K562 (cell line): ENCODE measurements around the gene SESN3. TPM values are rescaled to one million over a fixed set of nuclear protein-coding genes. Genes with fewer than 3 reads are reported as not detected.

Source experiments
- CXXC5 ChIP-seq: fragments of 250-450 bp; sonication (Bioruptor Pico); IDR thresholded peaks from 2 replicates; pipeline ENCODE4 v1.8.0; 2022; ENCODE audit warnings: inconsistent platforms, mild to moderate bottlenecking, moderate library complexity
- GTF3C2 ChIP-seq: IDR thresholded peaks from 3 replicates; pipeline ENCODE4 v1.6.1; 2011; ENCODE audit warnings: borderline replicate concordance, mild to moderate bottlenecking, moderate library complexity; ENCODE audit not compliant: insufficient read length; ENCODE audit errors: extremely low read depth
- HDGF ChIP-seq: fragments of 450-650 bp; IDR thresholded peaks from 2 replicates; pipeline ENCODE4 v1.6.1; 2016
- KAT7 ChIP-seq: sonication (generic); formaldehyde crosslinking; IDR thresholded peaks from 2 replicates; pipeline ENCODE4 v1.8.0; 2022; ENCODE audit warnings: missing genetic modification reagents, mild to moderate bottlenecking, borderline replicate concordance
- KDM2B ChIP-seq: fragments of 250-450 bp; sonication (Bioruptor Pico); IDR thresholded peaks from 2 replicates; pipeline ENCODE4 v1.8.0; 2021; ENCODE audit warnings: mild to moderate bottlenecking, moderate library complexity
- MEF2A ChIP-seq: IDR thresholded peaks from 2 replicates; pipeline ENCODE4 v1.6.1; 2011; ENCODE audit warnings: low read depth, mild to moderate bottlenecking, low read length, moderate library complexity; ENCODE audit not compliant: control insufficient read depth
- MTA3 ChIP-seq: fragments of 450-650 bp; formaldehyde crosslinking; IDR thresholded peaks from 2 replicates; pipeline ENCODE4 v1.6.1; 2017; ENCODE audit warnings: mild to moderate bottlenecking, borderline replicate concordance
- NCOR1 ChIP-seq: fragments of 450-650 bp; IDR thresholded peaks from 2 replicates; pipeline ENCODE4 v1.6.1; 2016; ENCODE audit warnings: mild to moderate bottlenecking, moderate library complexity
- PHF8 ChIP-seq: fragments of 200-600 bp; sonication (generic); IDR thresholded peaks from 2 replicates; pipeline ENCODE4 v1.6.1; 2012; ENCODE audit warnings: mixed run types, mild to moderate bottlenecking, inconsistent platforms, low read length, moderate library complexity, borderline replicate concordance
- PRMT5 ChIP-seq: sonication (generic); formaldehyde crosslinking; IDR thresholded peaks from 2 replicates; pipeline ENCODE4 v1.5.0; 2020; ENCODE audit warnings: missing genetic modification reagents
- SMARCA4 ChIP-seq: fragments of 450-650 bp; IDR thresholded peaks from 2 replicates; pipeline ENCODE4 v1.6.1; 2016
- TCF3 ChIP-seq: sonication (generic); formaldehyde crosslinking; IDR thresholded peaks from 2 replicates; pipeline ENCODE4 v1.4.0; 2020; ENCODE audit warnings: mild to moderate bottlenecking, missing genetic modification reagents
- ZEB2 ChIP-seq: fragments of 450-650 bp; IDR thresholded peaks from 2 replicates; pipeline ENCODE4 v1.6.1; 2016
- ZNF124 ChIP-seq: sonication (generic); formaldehyde crosslinking; IDR thresholded peaks from 2 replicates; pipeline ENCODE4 v1.8.1; 2022; ENCODE audit warnings: missing genetic modification reagents
- ZNF311 ChIP-seq: fragments of 250-450 bp; sonication (Bioruptor Pico); IDR thresholded peaks from 2 replicates; pipeline ENCODE4 v1.4.0; 2020; ENCODE audit warnings: mild to moderate bottlenecking, moderate library complexity
- ZNF589 ChIP-seq: fragments of 200-800 bp; sonication (Bioruptor generic); IDR thresholded peaks from 2 replicates; pipeline ENCODE4 v1.6.1; 2016; ENCODE audit warnings: low read depth, missing genetic modification characterization, missing compliant biosample characterization
- ZNF644 ChIP-seq: fragments of 200-800 bp; sonication (Bioruptor generic); IDR thresholded peaks from 2 replicates; pipeline ENCODE4 v1.6.1; 2016; ENCODE audit warnings: low read depth, missing genetic modification characterization, missing compliant biosample characterization
- polyA plus RNA-seq, 8 experiments: library from polyadenylated mRNA; depleted of rRNA in 4 of 8; stranded (reverse) in 5 of 8; unstranded in 3 of 8; fragments of >200 nt; fragmentation: Nextera tagmentation in 2 of 8; fragmentation: Illumina TruSeq in 1 of 8; extraction: Ambion mirVana in 2 of 8; extraction: Trizol in 1 of 8; gene quantifications; 2 replicates each; pipeline versions ENCODE4 v1.2.1 to v1.2.3, GENCODE V29; 2011 to 2014; ENCODE audit warnings: inconsistent platforms in 1 of 8, missing spikeins in 1 of 8
- total RNA-seq, 7 experiments: library from RNA; depleted of rRNA in 6 of 7; stranded (reverse); fragments of >200 nt in 6 of 7; fragmentation: Illumina TruSeq in 2 of 7; extraction: Trizol in 2 of 7; gene quantifications; 2 replicates each; pipeline versions ENCODE4 v1.2.1 to v1.2.3, GENCODE V29; 2011 to 2021; ENCODE audit warnings: low replicate concordance in 1 of 7
- TF ChIP-seq, protein P1 (sequence below): fragments of 250-450 bp; sonication (Bioruptor Pico); IDR thresholded peaks from 2 replicates; pipeline ENCODE4 v1.4.0; 2020; ENCODE audit warnings: mild to moderate bottlenecking, moderate library complexity, borderline replicate concordance
- TF ChIP-seq, protein P2 (sequence below): fragments of 250-450 bp; sonication (Bioruptor Pico); IDR thresholded peaks from 2 replicates; pipeline ENCODE4 v1.8.0; 2021; ENCODE audit warnings: mild to moderate bottlenecking, moderate library complexity
- TF ChIP-seq, protein P3 (sequence below): fragments of 450-650 bp; IDR thresholded peaks from one replicate; pipeline ENCODE4 v1.6.1; 2018; ENCODE audit warnings: mild to moderate bottlenecking, moderate library complexity; ENCODE audit not compliant: partially characterized antibody
- TF ChIP-seq, protein P4 (sequence below): fragments of 250-450 bp; sonication (Bioruptor Pico); IDR thresholded peaks from 2 replicates; pipeline ENCODE4 v1.5.0; 2021

Gene SESN3
- total and polyA plus RNA-seq, 9 of the 15 experiments (the other 6 are each of a cell fraction or from before 2014, with no cell fraction given): 0.44 to 2.6 (median 1.5) TPM

DNA sequence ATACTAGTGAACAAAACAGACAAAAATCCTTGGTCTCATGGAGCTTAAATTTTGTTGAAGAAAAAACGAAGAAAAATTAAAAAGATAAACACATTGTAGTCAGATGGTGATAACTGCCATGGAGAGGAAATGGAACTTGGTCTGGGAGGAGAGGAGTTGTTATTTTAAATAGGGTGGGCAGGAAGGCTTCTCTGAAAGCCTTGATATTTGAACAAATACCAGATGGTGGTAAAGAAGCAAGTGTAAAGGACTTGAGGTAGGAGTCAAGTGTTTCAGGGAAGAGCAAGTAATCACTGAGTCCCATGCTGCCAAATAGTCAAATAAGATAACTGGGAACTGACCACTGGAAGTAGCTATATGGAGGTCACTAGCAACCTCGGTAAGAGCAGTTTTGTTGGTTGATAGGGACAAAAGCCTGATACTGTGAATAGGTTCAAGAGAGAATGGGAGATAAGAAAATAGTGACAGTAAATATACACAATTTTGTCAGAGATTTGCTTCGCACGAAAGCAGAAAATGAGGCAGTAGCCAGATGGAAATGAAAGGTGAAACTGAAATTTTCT, 55.1 kb downstream of the SESN3 start (continued):
- TF ChIP-seq ZNF589 (CRISPR knock-in tag) (0 out of 2 replicates have a peak, but pooled peaks have one; percentile 23), MTA3 (no peak), ZNF124 (no peak), ZEB2 (no peak), SMARCA4 (0 out of 2 replicates have a peak, but pooled peaks have one; percentile 28), ZNF644 (tag) (no peak), PRMT5 (CRISPR knock-in tag) (no peak), PHF8 (no peak), GTF3C2 (no peak), CXXC5 (CRISPR knock-in tag) (no peak), KDM2B (CRISPR knock-in tag) (no peak), TCF3 (CRISPR knock-in tag) (peak; percentile 60), NCOR1 (peak; percentile 55; the same call in 1 of the 2 replicates), ZNF311 (CRISPR knock-in tag) (no peak), HDGF (no peak), MEF2A (no peak), KAT7 (CRISPR knock-in tag) (no peak)
- TF ChIP-seq, protein P1, sequence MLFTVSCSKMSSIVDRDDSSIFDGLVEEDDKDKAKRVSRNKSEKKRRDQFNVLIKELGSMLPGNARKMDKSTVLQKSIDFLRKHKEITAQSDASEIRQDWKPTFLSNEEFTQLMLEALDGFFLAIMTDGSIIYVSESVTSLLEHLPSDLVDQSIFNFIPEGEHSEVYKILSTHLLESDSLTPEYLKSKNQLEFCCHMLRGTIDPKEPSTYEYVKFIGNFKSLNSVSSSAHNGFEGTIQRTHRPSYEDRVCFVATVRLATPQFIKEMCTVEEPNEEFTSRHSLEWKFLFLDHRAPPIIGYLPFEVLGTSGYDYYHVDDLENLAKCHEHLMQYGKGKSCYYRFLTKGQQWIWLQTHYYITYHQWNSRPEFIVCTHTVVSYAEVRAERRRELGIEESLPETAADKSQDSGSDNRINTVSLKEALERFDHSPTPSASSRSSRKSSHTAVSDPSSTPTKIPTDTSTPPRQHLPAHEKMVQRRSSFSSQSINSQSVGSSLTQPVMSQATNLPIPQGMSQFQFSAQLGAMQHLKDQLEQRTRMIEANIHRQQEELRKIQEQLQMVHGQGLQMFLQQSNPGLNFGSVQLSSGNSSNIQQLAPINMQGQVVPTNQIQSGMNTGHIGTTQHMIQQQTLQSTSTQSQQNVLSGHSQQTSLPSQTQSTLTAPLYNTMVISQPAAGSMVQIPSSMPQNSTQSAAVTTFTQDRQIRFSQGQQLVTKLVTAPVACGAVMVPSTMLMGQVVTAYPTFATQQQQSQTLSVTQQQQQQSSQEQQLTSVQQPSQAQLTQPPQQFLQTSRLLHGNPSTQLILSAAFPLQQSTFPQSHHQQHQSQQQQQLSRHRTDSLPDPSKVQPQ: no peak
- TF ChIP-seq, protein P2, sequence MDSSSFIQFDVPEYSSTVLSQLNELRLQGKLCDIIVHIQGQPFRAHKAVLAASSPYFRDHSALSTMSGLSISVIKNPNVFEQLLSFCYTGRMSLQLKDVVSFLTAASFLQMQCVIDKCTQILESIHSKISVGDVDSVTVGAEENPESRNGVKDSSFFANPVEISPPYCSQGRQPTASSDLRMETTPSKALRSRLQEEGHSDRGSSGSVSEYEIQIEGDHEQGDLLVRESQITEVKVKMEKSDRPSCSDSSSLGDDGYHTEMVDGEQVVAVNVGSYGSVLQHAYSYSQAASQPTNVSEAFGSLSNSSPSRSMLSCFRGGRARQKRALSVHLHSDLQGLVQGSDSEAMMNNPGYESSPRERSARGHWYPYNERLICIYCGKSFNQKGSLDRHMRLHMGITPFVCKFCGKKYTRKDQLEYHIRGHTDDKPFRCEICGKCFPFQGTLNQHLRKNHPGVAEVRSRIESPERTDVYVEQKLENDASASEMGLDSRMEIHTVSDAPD (CRISPR knock-in tag): no peak
- TF ChIP-seq, protein P3, sequence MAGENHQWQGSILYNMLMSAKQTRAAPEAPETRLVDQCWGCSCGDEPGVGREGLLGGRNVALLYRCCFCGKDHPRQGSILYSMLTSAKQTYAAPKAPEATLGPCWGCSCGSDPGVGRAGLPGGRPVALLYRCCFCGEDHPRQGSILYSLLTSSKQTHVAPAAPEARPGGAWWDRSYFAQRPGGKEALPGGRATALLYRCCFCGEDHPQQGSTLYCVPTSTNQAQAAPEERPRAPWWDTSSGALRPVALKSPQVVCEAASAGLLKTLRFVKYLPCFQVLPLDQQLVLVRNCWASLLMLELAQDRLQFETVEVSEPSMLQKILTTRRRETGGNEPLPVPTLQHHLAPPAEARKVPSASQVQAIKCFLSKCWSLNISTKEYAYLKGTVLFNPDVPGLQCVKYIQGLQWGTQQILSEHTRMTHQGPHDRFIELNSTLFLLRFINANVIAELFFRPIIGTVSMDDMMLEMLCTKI: no peak
- TF ChIP-seq, protein P4, sequence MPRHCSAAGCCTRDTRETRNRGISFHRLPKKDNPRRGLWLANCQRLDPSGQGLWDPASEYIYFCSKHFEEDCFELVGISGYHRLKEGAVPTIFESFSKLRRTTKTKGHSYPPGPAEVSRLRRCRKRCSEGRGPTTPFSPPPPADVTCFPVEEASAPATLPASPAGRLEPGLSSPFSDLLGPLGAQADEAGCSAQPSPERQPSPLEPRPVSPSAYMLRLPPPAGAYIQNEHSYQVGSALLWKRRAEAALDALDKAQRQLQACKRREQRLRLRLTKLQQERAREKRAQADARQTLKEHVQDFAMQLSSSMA: no peak
